GM19438 (cell line): ENCODE data around the gene NUP37.
A peak's percentile ranks its signal among the peaks of the same experiment; 100 is the strongest.
"Not testable (repeated sequence)": the region's sequence is repeated elsewhere in the genome, so short reads cannot be mapped to it uniquely, and the experiment has no call there.

Experiments
- ATAC-seq: cut with Tn5 transposase; IDR thresholded peaks from one replicate; pipeline ENCODE4 v1.9.1; 2021; ENCODE audit warnings: low read depth; ENCODE audit not compliant: unreplicated experiment

Gene NUP37, protein sequence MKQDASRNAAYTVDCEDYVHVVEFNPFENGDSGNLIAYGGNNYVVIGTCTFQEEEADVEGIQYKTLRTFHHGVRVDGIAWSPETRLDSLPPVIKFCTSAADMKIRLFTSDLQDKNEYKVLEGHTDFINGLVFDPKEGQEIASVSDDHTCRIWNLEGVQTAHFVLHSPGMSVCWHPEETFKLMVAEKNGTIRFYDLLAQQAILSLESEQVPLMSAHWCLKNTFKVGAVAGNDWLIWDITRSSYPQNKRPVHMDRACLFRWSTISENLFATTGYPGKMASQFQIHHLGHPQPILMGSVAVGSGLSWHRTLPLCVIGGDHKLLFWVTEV

GRCh38 chr12:102119674-102120563, at the start of gene NUP37, which contains the start of gene PARPBP:
TSS of gene NUP37 (minus strand) at chr12:102120114. CDS start at chr12:102118518, 1,596 bp downstream.
TSS of gene PARPBP (plus strand) at chr12:102120183. CDS start at chr12:102123889, 3,706 bp downstream.
- peak; percentile 98 for ATAC-seq

DNA sequence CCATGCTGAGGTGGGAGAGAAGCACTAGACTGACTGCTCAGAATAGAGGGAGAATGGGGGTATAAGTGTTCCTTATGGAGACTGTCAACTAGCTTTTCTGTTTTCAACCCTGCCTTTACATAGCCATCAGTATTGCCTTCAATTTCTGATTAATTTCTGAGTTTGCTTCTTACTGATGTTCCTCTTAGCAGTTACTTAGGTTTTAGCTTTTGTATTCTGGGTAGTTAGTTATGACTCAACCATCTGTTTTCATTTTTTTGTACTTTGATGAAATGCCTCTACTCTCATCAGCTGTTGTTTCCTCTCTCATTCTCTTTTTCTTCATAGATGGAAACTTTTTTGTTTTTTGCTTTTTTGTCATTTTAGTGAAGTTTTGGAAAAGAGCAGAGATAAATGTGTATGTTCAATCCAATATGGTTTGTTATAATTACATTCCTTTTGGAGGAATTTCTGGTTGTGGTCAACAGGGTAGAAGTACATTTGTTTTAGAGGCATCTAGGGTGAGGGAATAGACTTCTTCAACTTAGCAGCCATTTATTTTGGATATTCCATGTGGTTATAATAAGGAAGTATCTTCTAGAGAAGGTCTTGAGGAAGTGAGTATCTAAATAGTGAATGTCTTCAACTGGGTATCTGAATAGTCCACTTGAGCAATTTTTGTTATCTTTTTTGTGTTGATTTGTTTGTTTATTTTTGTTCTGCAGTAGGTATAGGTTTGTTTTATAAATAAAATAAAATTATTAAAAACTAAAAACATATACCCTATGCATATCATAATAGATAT, 48.1 kb upstream of the NUP37 start:
- ATAC-seq: no peak

GRCh38 chr12:102163383-102163782, 43.5 kb upstream of the NUP37 start:
- ATAC-seq: no peak

- ATAC-seq: not testable (repeated sequence)
These were observed 35.3 kb upstream of the NUP37 start for GRCh38 chr12:102155206-102155605.

- not testable (repeated sequence) for ATAC-seq
These were observed 27.2 kb upstream of the NUP37 start for GRCh38 chr12:102147062-102147587.

- no peak for ATAC-seq
These were observed 24.3 kb upstream of the NUP37 start for GRCh38 chr12:102144221-102144620.

DNA sequence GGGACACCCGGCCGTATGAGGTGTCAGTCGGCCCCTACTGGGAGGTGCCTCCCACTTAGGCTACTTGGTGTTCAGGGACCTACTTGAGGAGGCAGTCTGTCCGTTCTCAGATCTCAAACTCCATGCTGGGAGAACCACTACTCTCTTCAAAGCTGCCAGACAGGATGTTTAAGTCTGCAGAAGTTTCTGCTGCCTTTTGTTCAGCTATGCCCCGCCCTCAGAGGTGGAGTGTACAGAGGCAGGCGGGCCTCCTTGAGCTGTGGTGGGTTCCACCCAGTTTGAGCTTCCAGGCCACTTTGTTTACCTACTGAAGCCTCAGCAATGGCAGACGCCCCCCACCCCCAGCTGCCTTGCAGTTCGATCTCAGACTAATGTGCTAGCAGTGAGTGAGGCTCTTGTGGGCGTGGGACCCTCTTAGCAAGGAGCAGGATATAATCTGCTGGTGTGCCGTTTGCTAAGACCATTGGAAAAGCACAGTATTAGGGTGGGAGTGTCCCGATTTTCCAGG, 23.0 kb upstream of the NUP37 start:
- ATAC-seq: not testable (repeated sequence)

GRCh38 chr12:102137619-102138018, 17.7 kb upstream of the NUP37 start:
- not testable (repeated sequence) for ATAC-seq

- not testable (repeated sequence) for ATAC-seq
These were observed 11.5 kb upstream of the NUP37 start for GRCh38 chr12:102131442-102131841.

- ATAC-seq: not testable (repeated sequence)
These were observed 10.8 kb upstream of the NUP37 start for GRCh38 chr12:102130720-102131119.

DNA sequence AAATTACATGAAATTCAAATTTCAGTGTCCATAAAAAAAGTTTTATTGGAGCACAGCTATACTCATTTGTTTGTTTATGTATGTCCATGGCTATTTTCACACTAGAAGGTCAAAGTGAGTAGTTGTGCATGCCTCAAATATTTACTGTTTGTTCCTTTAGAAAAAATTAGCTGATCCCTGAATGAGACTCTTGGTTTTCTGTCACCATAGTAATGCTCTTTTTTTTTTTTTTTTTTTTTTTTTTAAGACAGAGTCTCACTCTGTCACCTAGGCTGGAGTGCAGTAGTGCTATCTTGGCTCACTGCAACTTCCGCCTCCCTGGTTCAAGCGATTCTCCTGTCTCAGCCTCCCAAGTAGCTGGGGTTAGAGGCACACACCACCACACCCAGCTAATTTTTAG, 1.4 kb upstream of the NUP37 start:
- not testable (repeated sequence) for ATAC-seq

DNA sequence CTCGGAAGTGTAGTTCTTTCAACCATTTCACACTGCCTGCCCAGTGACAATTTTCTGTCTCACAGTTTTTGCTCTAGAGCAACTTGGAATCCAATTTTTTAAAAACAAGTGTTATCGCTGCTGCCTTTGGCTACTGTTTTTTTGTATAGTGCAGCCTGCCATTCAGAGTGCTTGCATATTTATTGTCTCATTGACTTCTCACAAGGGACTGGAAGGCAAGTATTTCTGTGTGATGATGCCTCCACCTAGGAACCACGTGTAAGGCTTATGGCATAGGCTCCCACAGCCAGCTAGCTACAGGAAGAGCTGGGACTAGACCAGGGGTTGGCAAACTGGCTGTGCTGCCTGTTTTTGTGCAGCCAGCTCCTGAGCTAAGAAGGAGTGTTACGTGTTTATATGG, 972 bp upstream of the NUP37 start:
- no peak for ATAC-seq

DNA sequence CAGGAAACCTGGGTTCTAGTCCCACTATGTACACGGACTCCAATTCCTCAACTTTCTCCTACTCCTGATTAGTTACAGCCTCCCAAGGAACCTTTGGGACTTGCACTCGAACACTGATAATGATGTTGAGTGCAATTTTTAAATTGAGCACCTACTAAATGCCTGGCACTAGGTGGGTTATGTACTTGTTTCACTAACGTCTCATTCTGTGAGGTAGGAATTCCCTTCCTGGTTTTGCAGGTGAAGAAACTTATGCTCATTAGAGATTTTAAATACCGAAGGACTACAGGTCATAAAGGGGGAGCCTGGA, 605 bp upstream of the NUP37 start:
- ATAC-seq: no peak

DNA sequence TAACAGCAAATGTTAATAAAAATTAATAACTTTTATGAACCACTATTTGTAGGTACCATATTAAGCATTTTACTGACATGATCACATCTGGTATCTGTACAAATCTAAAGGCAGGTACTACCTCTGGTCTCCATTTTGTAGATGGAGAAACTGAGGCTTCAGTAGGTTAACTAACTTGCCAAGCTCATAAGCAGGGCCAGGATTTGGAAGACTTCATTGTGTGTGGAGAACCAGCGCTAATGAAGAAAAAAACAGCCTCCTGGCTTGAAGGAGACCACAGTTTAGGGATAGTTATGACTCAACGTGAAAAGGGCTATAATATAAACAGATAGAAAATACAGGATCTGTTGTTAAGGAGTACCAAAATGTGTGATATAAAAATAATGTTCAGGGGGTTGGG, 1.0 kb downstream of the NUP37 start:
- ATAC-seq: no peak

DNA sequence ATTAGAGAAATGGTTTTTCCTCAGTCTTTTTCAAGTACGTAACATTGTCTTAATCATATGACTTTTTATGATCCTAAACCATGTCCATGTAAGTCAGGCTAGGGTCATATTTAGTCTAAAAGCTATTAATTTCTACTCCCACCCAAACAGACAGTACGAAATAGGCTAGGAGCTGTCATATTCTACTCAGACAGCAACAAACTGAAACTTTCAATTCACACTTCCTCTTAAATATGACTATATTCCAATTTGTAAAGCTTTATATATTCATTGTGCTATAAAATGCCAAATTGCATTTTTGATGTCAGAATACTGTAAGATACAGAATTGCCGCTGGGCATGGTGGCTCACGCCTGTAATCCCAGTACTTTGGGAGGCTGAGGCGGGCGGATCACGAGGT, 3.5 kb downstream of the NUP37 start:
- no peak for ATAC-seq

- ATAC-seq: no peak
These were observed 5.7 kb downstream of the NUP37 start for GRCh38 chr12:102114212-102114611.

DNA sequence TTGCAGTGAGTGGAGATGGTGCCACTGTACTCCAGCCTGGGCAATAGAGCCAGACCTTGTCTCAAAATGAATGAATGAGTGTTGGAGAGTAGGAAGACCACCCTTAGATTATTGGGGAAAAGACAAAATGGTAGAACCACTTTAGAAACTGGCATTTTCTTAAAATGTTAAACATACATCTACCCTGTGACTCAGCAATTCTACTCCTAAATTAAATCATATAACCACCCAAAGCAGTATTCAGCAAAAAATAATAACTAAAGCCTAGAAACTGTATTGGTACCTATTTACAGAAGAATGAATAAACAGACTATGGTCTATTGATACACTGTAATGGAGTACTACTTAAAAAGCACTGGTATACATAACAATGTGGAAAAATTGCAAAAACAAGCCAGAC, 9.1 kb downstream of the NUP37 start:
- ATAC-seq: no peak

DNA sequence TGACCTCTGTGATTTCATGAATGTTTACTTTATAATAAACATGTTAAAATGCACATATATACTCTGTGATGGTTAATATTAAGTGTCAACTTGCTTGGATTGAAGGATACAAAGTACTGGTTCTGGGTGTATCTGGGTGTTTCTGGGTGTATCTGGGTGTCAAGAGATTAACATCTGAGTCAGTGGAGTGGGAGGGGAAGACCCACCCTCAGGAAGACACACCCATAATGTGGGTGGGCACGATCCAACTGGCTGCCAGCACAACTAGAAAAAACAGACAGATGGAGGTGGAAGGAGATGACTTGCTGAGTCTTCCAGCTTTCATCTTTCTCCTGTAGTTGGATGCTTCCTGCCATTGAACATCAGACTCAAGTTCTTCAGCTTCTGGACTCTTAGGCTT, 11.9 kb downstream of the NUP37 start:
- no peak for ATAC-seq

- ATAC-seq: no peak
These were observed 13.0 kb downstream of the NUP37 start for GRCh38 chr12:102106905-102107304.

GRCh38 chr12:102096855-102097254, 23.1 kb downstream of the NUP37 start:
- no peak for ATAC-seq
